Sigmoid colon (tissue), 7 donors: ENCODE results near the gene TMEM267. TPM values are rescaled to one million over a fixed set of nuclear protein-coding genes. Genes with fewer than 3 reads are reported as not detected.

Source experiments
- DNase-seq: peaks from one replicate; pipeline ENCODE4 v3.0.0-alpha.2; 2019
- H3K27ac ChIP-seq, 4 donors: fragments of 200-600 bp; sonication (generic); one replicate each; pipeline ENCODE4 v1.5.1; 2016 to 2019; ENCODE audit warnings: mild to moderate bottlenecking in 1 of 4
- H3K27me3 ChIP-seq, 3 donors: fragments of 200-600 bp; sonication (generic); one replicate each; pipeline ENCODE4 v1.5.1; 2019; ENCODE audit warnings: mild to moderate bottlenecking in 1 of 3
- H3K36me3 ChIP-seq, 4 donors: fragments of 200-600 bp; sonication (generic); one replicate each; pipeline ENCODE4 v1.5.1; 2016 to 2019
- H3K4me1 ChIP-seq, 4 donors: fragments of 200-600 bp; sonication (generic); one replicate each; pipeline ENCODE4 v1.5.1; 2017 to 2019
- H3K4me3 ChIP-seq, 4 donors: fragments of 200-600 bp; sonication (generic); one replicate each; pipeline ENCODE4 v1.5.1; 2017 to 2019; ENCODE audit warnings: mild to moderate bottlenecking in 2 of 4, moderate library complexity in 1 of 4
- H3K9me3 ChIP-seq, 4 donors: fragments of 200-600 bp in 3 of 4; sonication (generic) in 3 of 4; one replicate each; pipeline versions ENCODE4 v1.5.1 to v1.6.1; 2013 to 2019
- EP300 ChIP-seq, 4 donors: sonication (generic); formaldehyde crosslinking; IDR thresholded peaks; one replicate each; pipeline ENCODE4 v1.6.1; 2017; ENCODE audit warnings: antibody characterized with exemption in 4 of 4
- POLR2A ChIP-seq, 2 donors: fragments of 450-650 bp; IDR thresholded peaks; one replicate each; pipeline ENCODE4 v1.6.1; 2016; ENCODE audit warnings: antibody characterized with exemption in 2 of 2, mild to moderate bottlenecking in 2 of 2, moderate library complexity in 2 of 2
- POLR2AphosphoS5 ChIP-seq, 4 donors: sonication (generic); formaldehyde crosslinking; IDR thresholded peaks; one replicate each; pipeline ENCODE4 v1.6.1; 2017; ENCODE audit warnings: antibody characterized with exemption in 4 of 4
- WGBS, 2 donors: extraction: QIAGEN DNeasy Blood & Tissue Kit; methylation state at CpG; one replicate each; pipeline ENCODE4 v1.1.7; 2013; 5-methylcytosine and 5-hydroxymethylcytosine counted together
- intact Hi-C: fragments of 100-400 bp; cut with DNase I; formaldehyde crosslinking; loops from one replicate; pipeline ENCODE4 v1.15.1; 2023
- polyA plus RNA-seq, 3 donors: library from polyadenylated mRNA; stranded (reverse); fragments of 200-250 nt; gene quantifications; one replicate each; pipeline ENCODE4 v1.2.3, GENCODE V29; 2013
- total RNA-seq, 4 donors: library from RNA; depleted of rRNA; stranded (reverse); fragments of >200 nt; gene quantifications; one replicate each; pipeline ENCODE4 v1.1.0, GENCODE V29; 2016
- TF ChIP-seq, protein P1 (sequence below), 4 experiments: fragments of 450-650 bp in 3 of 4; fragments of 200-600 bp in 1 of 4; IDR thresholded peaks; one replicate each; pipeline ENCODE4 v1.5.1; 2016 to 2019; ENCODE audit warnings: antibody characterized with exemption in 4 of 4, mild to moderate bottlenecking in 3 of 4, moderate library complexity in 2 of 4
- donor health status: healthy with polysubstance abuse.
- donor health status: Bipolar disorder and iron deficiency.
- donor health status: healthy.

The TMEM267 gene
- total and polyA plus RNA-seq, 7 donors: 3.2 to 15.0 (median 9.9) TPM

DNA sequence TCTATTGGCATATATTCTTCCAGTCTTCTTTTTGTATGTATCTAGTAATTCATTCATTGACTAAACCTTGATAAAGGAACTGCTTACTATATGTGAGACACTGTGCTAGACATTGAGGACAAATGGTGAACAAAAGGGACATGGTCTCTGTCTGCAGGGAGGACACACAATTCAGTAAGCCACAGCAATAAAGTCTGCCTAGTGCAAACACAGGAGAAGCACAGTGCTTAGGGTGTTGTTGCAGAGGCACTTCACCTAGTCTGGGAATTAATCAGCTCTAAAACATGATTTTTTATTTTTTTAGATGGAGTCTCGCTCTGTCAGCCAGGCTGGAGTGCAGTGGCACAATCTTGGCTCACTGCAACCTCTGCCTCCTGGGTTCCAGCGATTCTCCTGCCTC is 65.1 kb downstream of the TMEM267 start:
- TF ChIP-seq, protein P1, sequence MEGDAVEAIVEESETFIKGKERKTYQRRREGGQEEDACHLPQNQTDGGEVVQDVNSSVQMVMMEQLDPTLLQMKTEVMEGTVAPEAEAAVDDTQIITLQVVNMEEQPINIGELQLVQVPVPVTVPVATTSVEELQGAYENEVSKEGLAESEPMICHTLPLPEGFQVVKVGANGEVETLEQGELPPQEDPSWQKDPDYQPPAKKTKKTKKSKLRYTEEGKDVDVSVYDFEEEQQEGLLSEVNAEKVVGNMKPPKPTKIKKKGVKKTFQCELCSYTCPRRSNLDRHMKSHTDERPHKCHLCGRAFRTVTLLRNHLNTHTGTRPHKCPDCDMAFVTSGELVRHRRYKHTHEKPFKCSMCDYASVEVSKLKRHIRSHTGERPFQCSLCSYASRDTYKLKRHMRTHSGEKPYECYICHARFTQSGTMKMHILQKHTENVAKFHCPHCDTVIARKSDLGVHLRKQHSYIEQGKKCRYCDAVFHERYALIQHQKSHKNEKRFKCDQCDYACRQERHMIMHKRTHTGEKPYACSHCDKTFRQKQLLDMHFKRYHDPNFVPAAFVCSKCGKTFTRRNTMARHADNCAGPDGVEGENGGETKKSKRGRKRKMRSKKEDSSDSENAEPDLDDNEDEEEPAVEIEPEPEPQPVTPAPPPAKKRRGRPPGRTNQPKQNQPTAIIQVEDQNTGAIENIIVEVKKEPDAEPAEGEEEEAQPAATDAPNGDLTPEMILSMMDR (IDR thresholded peaks at IDR 0.05): no peak
- TF ChIP-seq POLR2A (IDR thresholded peaks at IDR 0.05): no peak
- TF ChIP-seq EP300 (IDR thresholded peaks at IDR 0.05): no peak
- no peak for TF ChIP-seq POLR2AphosphoS5 (IDR thresholded peaks at IDR 0.05)
- 29 to 78% methylated on average over 2 of the region's 2 CpGs for WGBS, 2 donors

DNA sequence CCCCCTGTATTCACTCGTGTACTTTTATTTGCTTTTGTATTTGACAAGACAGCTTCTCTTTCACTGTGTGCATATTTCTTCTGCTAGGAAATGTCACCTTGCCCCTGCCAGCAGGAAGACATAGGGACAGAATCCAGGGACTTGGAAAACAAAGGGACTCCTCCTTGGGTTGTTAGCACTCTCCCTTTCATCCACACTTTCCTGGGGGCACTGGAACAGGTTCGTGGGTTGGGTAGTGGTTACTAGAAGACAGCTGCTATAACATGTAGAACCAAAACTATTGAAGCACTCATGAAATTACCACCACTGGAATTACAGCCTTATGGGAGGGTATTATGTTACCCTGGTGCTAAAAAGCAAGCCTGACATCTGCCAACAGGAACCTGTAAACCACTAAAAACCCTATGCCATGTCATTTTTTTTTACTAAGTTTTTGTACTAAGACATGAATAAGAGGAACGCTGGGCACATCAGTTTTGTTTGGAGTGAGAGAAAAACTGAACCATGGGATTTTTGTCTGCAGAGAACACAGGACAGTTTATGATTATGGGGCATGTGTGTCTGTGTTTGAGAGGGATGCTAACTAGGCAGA is 66.8 kb downstream of the TMEM267 start:
- 51 to 66% methylated on average over 3 of the region's 3 CpGs for WGBS, 2 donors
- no peaks in the 10 kb centered on the region for H3K9me3 ChIP-seq
- H3K36me3 ChIP-seq: no peaks in the 10 kb centered on the region
- H3K27me3 ChIP-seq: no peaks in the 10 kb centered on the region
- no peak overlapping the region for H3K27ac ChIP-seq
- H3K4me3 ChIP-seq: no peak overlapping the region
- intact Hi-C loops: no loop called here
- H3K4me1 ChIP-seq: peaks cover 0 to 7% (median 4%) of the 10 kb centered on the region in 4 donors
- TF ChIP-seq, protein P1 (IDR thresholded peaks at IDR 0.05): no peak
- TF ChIP-seq POLR2A (IDR thresholded peaks at IDR 0.05): no peak
- no peak for DNase-seq

More for the DNA sequence above, 65.1 kb downstream of the TMEM267 start:
- intact Hi-C loops: no loop called here
- no peaks in the 10 kb centered on the region for H3K9me3 ChIP-seq
- H3K27me3 ChIP-seq: no peaks in the 10 kb centered on the region
- peaks cover 0 to 13% (median 7%) of the 10 kb centered on the region in 4 donors for H3K4me1 ChIP-seq
- no peak for DNase-seq
- H3K27ac ChIP-seq: no peak overlapping the region
- H3K36me3 ChIP-seq: no peaks in the 10 kb centered on the region
- H3K4me3 ChIP-seq: no peak overlapping the region

DNA sequence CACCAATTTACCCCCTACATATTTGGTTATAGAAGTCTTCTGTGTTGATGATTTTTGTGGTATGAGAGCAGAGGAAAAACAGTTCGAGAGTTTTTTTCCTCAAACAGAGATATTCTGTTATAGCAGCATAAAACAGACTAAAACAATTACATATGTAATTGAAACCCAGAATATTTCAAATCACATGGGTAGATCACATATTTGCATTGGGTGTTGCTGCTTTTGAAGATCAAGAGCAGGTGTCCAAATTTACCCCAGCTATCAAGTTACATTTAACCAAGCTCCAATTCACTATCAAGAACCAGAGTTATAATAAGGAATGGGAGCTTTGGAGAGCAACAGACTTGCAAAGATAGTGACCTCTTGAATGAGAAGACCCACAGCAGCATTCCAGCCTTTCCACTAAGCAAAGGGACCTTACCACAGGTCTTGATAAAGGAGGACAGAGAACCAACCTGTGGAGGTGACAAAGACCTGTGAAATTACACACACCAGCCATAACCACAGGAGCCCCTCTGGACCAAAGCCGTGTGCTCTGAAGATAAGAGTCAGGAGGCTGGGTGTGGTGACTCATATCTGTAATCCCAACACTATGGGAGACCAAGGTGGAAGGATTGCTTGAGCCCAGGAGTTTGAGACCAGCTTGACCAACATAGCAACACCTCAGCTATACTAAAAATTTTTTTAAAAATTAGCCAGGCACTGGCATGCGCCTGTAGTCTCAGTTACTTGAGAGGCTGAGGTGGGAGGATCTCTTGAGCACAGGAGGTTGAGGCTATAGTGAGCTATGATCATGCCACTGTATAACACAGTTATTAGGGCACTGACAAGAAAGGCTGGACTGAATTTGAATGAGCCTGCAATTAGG is 67.5 kb downstream of the TMEM267 start:
- no peaks in the 10 kb centered on the region for H3K9me3 ChIP-seq
- no peaks in the 10 kb centered on the region for H3K4me1 ChIP-seq
- no peak overlapping the region for H3K27ac ChIP-seq
- H3K27me3 ChIP-seq: no peaks in the 10 kb centered on the region
- no peaks in the 10 kb centered on the region for H3K36me3 ChIP-seq
- H3K4me3 ChIP-seq: no peak overlapping the region
- intact Hi-C loops: no loop called here
- 63 to 73% methylated on average over 3 of the region's 3 CpGs for WGBS, 2 donors
- no peak for TF ChIP-seq POLR2A (IDR thresholded peaks at IDR 0.05)
- TF ChIP-seq, protein P1 (IDR thresholded peaks at IDR 0.05): no peak
- no peak for TF ChIP-seq POLR2AphosphoS5 (IDR thresholded peaks at IDR 0.05)
- TF ChIP-seq EP300 (IDR thresholded peaks at IDR 0.05): no peak
- DNase-seq: no peak

DNA sequence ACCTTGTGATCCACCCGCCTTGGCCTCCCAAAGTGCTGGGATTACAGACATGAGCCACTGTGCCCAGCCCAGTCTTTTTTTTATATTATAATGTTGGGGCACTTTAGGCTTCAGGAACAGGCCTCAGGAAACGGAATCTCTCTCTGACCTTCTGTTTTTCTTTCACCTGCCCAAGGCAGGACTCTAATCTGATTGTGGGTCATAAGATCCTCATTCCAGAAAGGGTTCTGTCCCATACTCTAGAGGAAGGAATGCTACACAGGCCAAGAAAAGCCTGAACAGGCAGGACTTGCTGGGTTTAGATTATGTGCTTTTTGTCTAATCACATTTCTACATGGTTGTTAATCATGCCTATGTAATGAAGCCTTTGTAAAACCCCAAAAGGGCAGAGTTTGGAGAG is 69.7 kb downstream of the TMEM267 start:
- no peak overlapping the region for H3K27ac ChIP-seq
- TF ChIP-seq, protein P1 (IDR thresholded peaks at IDR 0.05): no peak
- no peak for TF ChIP-seq EP300 (IDR thresholded peaks at IDR 0.05)
- no peak for TF ChIP-seq POLR2A (IDR thresholded peaks at IDR 0.05)
- no peak for TF ChIP-seq POLR2AphosphoS5 (IDR thresholded peaks at IDR 0.05)
- H3K36me3 ChIP-seq: no peaks in the 10 kb centered on the region
- 90 to 93% methylated on average over 2 of the region's 2 CpGs for WGBS, 2 donors
- no peaks in the 10 kb centered on the region for H3K9me3 ChIP-seq
- no peaks in the 10 kb centered on the region for H3K27me3 ChIP-seq
- no peak for DNase-seq
- H3K4me3 ChIP-seq: no peak overlapping the region
- H3K4me1 ChIP-seq: no peaks in the 10 kb centered on the region
- intact Hi-C loops: no loop called here
